NCI-H446 (cell line): ENCODE data around the gene ACP2.
A peak's percentile ranks its signal among the peaks of the same experiment; 100 is the strongest.

Experiments used
- DNase-seq, 2 experiments: peaks; one replicate each; lab custom pipeline; 2025; lab: John Stamatoyannopoulos, UW

The ACP2 gene

DNA sequence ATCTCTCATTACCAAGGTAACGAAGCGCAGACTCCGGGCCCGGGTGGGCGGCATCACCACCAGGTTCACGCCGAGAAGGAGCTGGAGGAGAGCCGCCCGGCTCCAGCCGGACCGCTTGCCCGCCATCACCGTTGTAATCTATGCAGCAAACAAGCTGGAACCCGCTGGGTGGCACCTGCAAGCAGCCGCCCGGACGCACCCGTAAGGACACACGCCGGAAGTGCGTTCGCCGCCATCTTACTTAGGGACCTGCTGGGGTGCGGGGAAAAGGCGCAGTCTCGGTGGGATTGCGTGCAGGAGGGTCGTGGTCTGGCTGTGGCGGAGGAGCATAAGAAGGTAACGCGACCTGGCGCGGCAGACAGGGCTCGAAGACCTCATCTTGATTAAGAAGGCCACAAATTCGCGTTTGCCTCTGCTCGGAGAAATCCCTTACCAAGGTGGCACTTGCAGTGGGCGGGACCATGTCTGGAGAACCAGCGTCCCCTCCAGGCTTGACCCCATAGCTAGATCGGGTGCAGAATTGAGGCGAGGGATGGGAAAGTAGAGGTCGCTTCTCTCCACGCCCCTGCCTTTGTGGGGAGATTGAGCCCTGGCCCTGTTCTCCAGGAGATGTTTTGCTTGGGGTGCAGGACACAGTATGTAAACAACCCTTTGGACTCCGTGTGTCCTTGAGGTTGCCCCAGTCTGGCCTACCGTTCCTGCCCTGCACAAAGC, at the start of gene ACP2:
Gene ACP2, minus strand, starts transcription at position 151 of the 714 bp plus-strand sequence. Its CDS starts 25 bp downstream, at position 126.
- peak; percentile 80 to 92 for DNase-seq

DNA sequence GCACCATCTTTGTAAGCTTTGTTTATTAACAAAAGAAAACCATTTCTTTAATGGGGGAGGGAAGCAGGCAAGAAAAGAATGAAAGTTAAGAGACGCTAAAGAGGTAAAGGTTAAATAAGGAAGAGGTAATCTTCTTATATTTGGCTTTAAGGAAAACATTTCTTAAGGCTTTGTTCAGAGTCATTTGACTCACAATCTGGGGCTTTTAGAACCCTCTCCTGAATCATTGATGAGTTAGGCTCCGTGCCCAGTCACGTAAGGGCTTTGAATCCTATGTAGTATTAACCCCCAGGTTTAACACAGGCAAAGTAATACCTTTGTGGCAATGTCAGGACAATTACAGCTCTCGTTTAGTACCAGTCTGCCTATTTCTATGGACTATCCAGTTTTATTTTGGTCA, 47.4 kb upstream of the ACP2 start:
- no peak for DNase-seq

DNA sequence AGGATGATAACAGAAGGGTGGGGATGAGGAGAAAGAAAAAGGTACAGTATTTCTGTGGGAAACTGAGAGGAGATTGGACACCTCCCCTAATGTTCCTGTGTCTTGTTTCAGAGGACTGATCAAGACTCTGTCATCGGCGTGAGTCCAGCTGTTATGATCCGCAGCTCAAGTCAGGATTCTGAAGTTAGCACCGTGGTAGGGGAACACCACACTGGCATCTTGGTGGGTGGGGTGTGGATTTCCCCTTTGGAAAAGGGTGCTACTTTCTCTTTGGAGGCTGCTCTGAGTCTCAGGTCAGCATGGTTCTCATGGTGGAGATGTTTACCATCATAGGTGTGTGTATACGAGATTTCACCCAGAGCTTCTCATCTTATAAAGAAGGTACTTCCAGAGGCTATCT, 46.8 kb upstream of the ACP2 start:
- no peak for DNase-seq

DNA sequence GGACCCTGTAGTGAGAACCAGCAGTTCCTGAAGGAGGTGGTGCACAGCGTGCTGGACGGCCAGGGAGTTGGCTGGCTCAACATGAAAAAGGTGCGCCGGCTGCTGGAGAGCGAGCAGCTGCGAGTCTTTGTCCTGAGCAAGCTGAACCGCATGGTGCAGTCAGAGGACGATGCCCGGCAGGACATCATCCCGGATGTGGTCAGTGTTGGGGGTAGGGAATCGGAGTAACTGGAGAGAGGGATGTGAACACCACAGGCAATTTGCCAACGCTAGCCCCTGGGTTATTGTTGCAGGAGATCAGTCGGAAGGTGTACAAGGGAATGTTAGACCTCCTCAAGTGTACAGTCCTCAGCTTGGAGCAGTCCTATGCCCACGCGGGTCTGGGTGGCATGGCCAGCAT, 41.2 kb upstream of the ACP2 start:
- DNase-seq = no peak

GRCh38 chr11:47288066-47288465, 39.5 kb upstream of the ACP2 start:
- DNase-seq = no peak

GRCh38 chr11:47285969-47286770, 37.6 kb upstream of the ACP2 start:
- no peak for DNase-seq

- no peak for DNase-seq
These were observed 35.5 kb upstream of the ACP2 start for GRCh38 chr11:47284151-47284550.

DNA sequence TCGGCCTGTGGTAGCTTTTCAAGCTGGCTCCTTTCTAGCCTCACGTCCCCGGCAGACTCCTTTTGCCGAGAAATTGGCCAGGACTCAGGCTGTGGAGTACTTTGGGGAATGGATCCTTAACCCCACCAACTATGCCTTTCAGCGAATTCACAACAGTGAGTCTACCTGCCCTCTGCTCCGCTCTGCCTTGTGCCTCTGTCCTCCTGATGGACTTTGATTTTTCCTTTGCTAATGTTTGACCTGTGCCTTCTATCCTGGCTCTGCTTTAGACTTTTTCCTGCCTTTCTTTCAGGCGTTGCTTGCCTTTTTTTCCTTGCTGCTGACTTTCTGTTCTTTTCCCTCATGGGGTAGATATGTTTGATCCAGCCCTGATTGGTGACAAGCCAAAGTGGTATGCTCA, 33.8 kb upstream of the ACP2 start:
- DNase-seq = no peak

DNA sequence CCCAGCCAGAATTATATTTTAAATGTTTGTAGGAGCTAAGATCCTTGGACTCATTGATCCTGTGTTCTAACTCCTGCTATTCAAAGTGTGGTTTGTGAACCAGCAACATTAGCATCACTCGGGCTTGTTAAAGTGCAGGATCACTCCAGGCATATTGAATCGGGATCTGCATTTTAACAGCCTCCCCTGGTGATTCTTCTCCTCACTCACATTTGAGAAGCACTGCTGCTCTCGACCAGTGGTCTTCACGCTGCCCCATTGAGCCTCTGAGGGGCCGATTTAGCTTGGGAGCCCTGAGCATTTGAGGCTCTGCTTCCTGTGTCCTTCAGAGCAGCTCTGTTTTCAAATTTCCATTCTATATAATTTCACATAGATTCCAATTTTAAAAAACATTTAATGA, 32.2 kb upstream of the ACP2 start:
- DNase-seq = no peak

DNA sequence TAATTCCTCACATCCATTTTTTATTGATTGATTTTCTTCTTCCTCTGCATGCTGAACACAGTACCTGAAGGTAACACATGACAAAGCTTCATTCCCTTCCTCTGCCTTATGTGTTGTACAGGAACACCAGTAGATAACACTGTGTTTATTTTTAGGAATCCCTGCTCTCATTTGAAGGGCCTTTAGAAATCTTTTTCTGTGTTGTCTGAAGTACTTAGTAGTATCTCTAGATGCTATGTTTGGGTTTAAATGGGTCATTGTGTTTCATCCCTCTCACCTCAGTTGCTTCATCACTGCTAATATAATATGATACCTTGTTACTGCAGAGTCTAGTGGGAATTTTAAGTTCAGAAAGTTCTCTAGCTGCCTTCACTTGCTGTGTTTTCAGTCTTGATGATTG, 31.5 kb upstream of the ACP2 start:
- no peak for DNase-seq

DNA sequence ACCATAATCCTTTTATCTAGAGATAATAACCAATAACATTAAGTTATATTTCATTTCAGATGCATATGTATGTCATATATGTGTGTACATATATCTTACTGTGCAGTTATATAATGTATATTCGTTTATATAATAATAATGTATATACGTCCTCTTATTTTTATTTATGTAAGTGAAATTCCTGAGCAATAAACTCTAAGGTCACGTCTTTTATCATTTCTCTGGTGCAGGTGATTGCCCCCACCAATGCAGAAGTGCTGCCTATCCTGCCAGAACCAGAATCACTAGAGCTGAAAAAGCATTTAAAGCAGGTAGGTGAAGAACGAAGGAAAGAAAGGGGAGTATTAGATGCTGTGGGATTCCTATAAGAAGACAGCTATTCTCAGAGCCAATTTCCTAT, 30.2 kb upstream of the ACP2 start:
- no peak for DNase-seq

DNA sequence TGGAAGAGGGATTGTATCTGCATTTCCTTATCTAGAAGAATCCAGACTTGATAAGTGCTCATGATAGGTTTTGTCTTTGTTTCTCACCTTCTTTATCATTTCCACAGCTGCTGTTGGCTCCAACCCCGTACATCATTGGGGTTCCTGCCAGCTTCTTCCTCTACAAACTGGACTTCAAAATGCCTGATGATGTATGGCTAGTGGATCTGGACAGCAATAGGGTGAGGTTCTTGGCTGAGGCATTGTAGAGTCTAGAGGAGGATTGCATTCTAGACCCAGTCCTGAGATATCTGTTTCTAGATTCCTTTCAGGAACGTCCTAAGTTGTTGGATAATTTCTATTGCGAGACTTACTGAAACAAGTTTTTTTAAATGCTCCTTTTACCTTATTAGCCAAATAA, 29.4 kb upstream of the ACP2 start:
- DNase-seq = no peak

- no peak for DNase-seq
These were observed 28.3 kb upstream of the ACP2 start for GRCh38 chr11:47276923-47277322.

DNA sequence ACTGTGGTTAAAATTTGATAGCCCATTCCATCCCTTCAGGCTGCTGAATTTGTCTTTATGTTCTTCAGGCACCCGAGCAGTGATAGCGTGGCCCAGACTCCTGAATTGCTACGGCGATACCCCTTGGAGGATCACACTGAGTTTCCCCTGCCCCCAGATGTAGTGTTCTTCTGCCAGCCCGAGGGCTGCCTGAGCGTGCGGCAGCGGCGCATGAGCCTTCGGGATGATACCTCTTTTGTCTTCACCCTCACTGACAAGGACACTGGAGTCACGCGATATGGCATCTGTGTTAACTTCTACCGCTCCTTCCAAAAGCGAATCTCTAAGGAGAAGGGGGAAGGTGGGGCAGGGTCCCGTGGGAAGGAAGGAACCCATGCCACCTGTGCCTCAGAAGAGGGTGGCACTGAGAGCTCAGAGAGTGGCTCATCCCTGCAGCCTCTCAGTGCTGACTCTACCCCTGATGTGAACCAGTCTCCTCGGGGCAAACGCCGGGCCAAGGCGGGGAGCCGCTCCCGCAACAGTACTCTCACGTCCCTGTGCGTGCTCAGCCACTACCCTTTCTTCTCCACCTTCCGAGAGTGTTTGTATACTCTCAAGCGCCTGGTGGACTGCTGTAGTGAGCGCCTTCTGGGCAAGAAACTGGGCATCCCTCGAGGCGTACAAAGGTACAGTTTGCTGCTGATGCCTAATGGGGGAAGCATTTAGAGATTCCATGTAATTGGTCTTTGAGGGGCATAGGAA, 26.1 kb upstream of the ACP2 start:
- no peak for DNase-seq

- no peak for DNase-seq
These were observed 24.1 kb upstream of the ACP2 start for GRCh38 chr11:47272706-47273105.

DNA sequence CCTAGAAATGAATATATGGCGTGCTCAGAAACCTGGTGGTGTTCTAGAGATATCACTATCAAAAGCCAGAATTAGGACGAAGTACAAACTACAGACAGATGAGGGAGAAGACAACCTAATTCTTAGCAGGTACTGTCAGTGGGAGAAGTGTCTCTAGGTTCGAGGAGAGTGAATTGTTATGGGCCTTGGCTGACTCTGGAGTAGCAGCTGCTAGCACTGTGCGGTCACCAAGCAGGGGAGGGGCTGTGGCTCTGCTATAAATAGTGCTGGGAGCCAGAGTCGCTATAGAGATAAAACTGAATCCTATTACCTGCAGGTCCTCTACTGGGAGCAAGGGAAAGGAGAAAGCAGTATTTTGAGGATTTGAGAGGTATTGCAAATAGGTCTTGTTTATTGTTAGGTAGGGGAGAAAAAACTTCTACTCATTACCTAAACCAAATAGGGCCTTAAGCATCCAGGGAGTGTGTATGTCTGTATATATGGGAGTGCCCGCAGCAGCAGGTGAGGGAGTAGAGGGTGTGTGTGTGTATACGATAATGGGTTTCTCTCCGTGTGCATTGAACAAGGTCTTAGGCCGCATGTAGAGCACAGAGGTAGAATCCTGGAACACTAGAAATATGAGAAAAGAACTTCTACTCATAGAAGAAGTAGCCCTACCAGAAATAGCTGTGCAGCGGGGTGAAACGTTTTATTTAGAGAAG, 23.5 kb upstream of the ACP2 start:
- DNase-seq = peak in 1 of 2 experiments; percentile 20

DNA sequence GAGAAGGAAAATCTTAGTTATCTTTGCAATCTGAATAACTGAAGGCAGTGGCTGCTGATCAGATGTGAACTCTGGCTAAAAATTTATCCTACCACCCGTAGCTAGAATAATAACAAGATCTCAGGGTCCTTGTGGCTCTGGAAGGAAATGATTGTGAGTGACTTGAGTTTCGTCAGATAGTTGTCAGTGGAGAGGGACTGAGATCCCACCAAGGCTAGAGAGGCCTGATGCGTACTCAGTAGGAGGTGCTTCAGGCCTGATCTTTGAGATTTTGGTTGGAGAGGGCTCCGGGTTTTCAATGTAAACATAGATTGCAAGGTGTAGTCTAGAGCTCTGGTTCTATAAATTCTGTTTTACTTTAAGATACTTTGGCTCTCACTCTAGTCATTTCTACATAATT, 22.7 kb upstream of the ACP2 start:
- DNase-seq = no peak

DNA sequence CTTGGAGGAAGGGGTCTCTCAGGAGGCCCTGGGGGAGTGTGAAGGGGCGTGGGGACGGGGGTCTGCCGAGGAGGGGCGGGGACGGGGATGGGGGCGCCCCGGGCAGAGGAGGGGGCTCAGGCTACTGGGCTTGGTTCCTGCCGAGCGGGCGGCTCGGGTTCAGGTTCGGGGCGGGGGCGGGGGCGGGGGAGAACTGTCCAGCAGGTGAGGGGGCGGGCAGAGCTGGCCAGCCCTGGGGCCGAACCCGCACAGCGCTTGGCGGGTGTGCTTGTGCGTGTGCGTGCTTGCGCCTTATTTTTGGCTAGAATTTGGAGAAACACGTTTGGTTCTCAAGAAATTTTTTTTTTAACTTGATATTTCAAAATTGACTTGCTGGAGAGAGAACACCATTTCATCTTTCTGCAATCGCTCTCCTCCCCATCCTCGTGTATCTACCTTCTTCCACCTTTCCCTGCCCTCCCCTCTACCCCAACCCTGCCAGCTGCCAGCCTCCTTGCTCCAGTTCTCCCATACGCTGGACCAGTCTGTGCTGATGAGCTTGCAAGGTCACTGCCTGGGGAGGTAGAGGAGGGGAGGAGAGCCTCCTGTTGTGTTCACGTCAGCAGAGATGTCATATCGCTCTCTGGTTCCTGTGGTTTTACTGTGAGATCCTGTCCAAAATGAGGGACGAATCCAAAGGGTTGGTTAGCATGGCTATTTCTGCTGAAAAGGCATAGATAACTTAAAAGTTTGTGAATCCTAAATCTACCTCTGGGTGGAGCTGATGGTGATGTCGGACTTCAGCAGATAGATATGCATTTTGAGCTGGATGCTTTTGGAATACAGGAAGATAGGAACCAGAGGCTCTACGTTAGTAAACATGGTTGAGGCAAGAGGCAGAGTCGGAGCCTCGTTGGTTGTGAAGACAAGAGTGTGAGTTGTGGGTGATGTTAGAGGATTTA, 22.0 kb upstream of the ACP2 start:
- DNase-seq = no peak

- peak; percentile 83 to 93 for DNase-seq
These were observed 21.3 kb upstream of the ACP2 start, which contains the start of gene MADD for GRCh38 chr11:47269829-47270305. Gene MADD, plus strand, starts transcription at chr11:47270133.

DNA sequence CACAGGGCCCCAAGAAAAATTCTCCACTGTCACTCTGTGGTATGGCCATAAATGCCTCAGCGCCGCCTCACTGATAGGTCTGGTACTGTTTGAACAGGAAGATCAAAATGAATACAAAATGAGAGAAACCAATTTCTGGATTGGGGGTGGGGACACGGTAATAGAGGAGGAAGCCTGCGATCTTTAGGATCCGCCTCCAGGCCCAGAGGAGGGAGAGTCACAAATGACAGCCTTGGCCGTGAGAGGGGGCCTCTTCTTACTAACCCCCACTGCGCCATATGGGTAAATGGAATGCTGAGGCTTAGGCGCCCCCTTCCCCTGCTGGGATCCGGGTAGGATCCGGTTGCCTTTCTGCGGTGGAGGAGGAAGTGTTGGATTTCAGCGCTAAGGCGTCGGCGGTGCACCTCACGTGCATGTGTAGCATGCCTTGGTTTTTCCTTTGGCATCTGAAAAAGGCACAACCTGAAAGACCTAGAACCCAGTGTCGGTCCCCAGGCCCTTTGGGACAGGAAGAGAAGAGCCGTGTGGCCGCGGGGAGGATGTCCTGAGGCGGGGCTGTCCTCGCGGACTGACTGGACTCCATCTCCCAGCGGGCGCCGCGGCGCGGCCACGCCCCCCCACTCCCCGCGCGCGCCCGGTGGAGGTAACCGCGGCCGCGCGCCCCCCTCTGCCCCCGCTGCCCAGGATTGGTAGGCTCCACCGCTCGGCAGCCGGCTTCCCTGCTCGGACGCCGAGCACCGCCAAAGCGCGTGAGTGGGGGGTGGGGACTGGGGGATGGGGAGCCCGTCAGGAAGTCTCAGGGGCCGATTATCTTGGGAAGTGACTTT, 20.6 kb upstream of the ACP2 start:
- DNase-seq = peak; percentile 83 to 93
